ENCODE data around the gene AFTPH.

- TF ChIP-seq CTCF (conservative IDR thresholded peaks at IDR 0.05) (no peak), EZH2 (IDR thresholded peaks at IDR 0.05; ENCODE audit: low read depth) (no peak)
Observed at GRCh38 chr2:64607381-64608304, 83.5 kb downstream of the AFTPH start.
